Large intestine (tissue), 12 donors: ENCODE results near the gene LTA4H. TPM values are rescaled to one million over a fixed set of nuclear protein-coding genes. Genes with fewer than 3 reads are reported as not detected.
A peak's percentile ranks its signal among the peaks of the same experiment; 100 is the strongest.

Experiments
- DNase-seq, 2 donors: peaks; one replicate each; pipeline versions ENCODE4 v3.0.0 to v3.0.0-alpha.2; 2013
- H3K27ac ChIP-seq: one replicate; pipeline ENCODE4 v1.5.1; 2013; ENCODE audit warnings: low read length
- H3K27me3 ChIP-seq: 2 replicates; pipeline ENCODE4 v1.6.1; 2013; ENCODE audit warnings: low read length; ENCODE audit not compliant: control insufficient read depth, insufficient read depth
- H3K36me3 ChIP-seq: 2 replicates; pipeline ENCODE4 v1.6.1; 2013; ENCODE audit warnings: low read length; ENCODE audit not compliant: control insufficient read depth, insufficient read depth
- H3K4me1 ChIP-seq: one replicate; pipeline ENCODE4 v1.6.1; 2013; ENCODE audit warnings: low read length; ENCODE audit not compliant: control insufficient read depth, insufficient read depth
- H3K4me3 ChIP-seq: one replicate; pipeline ENCODE4 v1.5.1; 2013; ENCODE audit warnings: low read length
- H3K9me3 ChIP-seq: one replicate; pipeline ENCODE4 v1.6.1; 2013; ENCODE audit warnings: mild to moderate bottlenecking, low read depth, low read length, moderate library complexity; ENCODE audit not compliant: control insufficient read depth
- WGBS: methylation state at CpG from one replicate; pipeline ENCODE4 v1.1.5; 2013; ENCODE audit warnings: low lambda C conversion rate; ENCODE audit not compliant: insufficient coverage; 5-methylcytosine and 5-hydroxymethylcytosine counted together
- long read RNA-seq, 11 donors: transcript quantifications; one replicate each; lab custom pipeline, GENCODE V29; 2026
- polyA plus RNA-seq: library from polyadenylated mRNA; unstranded; fragments of 120-200 nt; gene quantifications from one replicate; pipeline ENCODE4 v1.2.1, GENCODE V29; 2013

Gene LTA4H
- 218 TPM for polyA plus RNA-seq
- long read RNA-seq, donor 1, transcript LTA4H-201 (19 exons, 2,139 nt): major isoform, 29 of 34 reads
- long read RNA-seq, donor 1, partial matches to known transcripts: 0 of 34 reads
- long read RNA-seq, donor 1, other reads (novel, unspliced or antisense): 5 of 34 reads
- long read RNA-seq, donor 2, transcript LTA4H-201 (19 exons, 2,139 nt): major isoform, 48 of 67 reads
- long read RNA-seq, donor 2, partial matches to known transcripts: 7 of 67 reads
- long read RNA-seq, donor 2, other reads (novel, unspliced or antisense): 11 of 67 reads
- long read RNA-seq, donor 3: 0 reads
- long read RNA-seq, donor 4, partial matches to known transcripts: 0 of 2 reads
- long read RNA-seq, donor 4, other reads (novel, unspliced or antisense): 0 of 2 reads
- long read RNA-seq, donor 5, transcript LTA4H-201 (19 exons, 2,139 nt): major isoform, 22 of 22 reads
- long read RNA-seq, donor 5, partial matches to known transcripts: 0 of 22 reads
- long read RNA-seq, donor 5, other reads (novel, unspliced or antisense): 0 of 22 reads
- long read RNA-seq, donor 6, transcript LTA4H-201 (19 exons, 2,139 nt): major isoform, 42 of 77 reads
- long read RNA-seq, donor 6, partial matches to known transcripts: 27 of 77 reads
- long read RNA-seq, donor 6, other reads (novel, unspliced or antisense): 8 of 77 reads
- long read RNA-seq, donor 7, transcript LTA4H-201 (19 exons, 2,139 nt): major isoform, 8 of 8 reads
- long read RNA-seq, donor 7, partial matches to known transcripts: 0 of 8 reads
- long read RNA-seq, donor 7, other reads (novel, unspliced or antisense): 0 of 8 reads
- long read RNA-seq, donor 8, transcript LTA4H-201 (19 exons, 2,139 nt): major isoform, 49 of 75 reads
- long read RNA-seq, donor 8, partial matches to known transcripts: 5 of 75 reads
- long read RNA-seq, donor 8, other reads (novel, unspliced or antisense): 21 of 75 reads
- long read RNA-seq, donor 9, transcript LTA4H-201 (19 exons, 2,139 nt): major isoform, 24 of 48 reads
- long read RNA-seq, donor 9, partial matches to known transcripts: 13 of 48 reads
- long read RNA-seq, donor 9, other reads (novel, unspliced or antisense): 11 of 48 reads
- long read RNA-seq, donor 10, transcript LTA4H-201 (19 exons, 2,139 nt): major isoform, 68 of 126 reads
- long read RNA-seq, donor 10, partial matches to known transcripts: 32 of 126 reads
- long read RNA-seq, donor 10, other reads (novel, unspliced or antisense): 26 of 126 reads
- long read RNA-seq, donor 11, transcript LTA4H-201 (19 exons, 2,139 nt): major isoform, 28 of 48 reads
- long read RNA-seq, donor 11, partial matches to known transcripts: 10 of 48 reads
- long read RNA-seq, donor 11, other reads (novel, unspliced or antisense): 10 of 48 reads

DNA sequence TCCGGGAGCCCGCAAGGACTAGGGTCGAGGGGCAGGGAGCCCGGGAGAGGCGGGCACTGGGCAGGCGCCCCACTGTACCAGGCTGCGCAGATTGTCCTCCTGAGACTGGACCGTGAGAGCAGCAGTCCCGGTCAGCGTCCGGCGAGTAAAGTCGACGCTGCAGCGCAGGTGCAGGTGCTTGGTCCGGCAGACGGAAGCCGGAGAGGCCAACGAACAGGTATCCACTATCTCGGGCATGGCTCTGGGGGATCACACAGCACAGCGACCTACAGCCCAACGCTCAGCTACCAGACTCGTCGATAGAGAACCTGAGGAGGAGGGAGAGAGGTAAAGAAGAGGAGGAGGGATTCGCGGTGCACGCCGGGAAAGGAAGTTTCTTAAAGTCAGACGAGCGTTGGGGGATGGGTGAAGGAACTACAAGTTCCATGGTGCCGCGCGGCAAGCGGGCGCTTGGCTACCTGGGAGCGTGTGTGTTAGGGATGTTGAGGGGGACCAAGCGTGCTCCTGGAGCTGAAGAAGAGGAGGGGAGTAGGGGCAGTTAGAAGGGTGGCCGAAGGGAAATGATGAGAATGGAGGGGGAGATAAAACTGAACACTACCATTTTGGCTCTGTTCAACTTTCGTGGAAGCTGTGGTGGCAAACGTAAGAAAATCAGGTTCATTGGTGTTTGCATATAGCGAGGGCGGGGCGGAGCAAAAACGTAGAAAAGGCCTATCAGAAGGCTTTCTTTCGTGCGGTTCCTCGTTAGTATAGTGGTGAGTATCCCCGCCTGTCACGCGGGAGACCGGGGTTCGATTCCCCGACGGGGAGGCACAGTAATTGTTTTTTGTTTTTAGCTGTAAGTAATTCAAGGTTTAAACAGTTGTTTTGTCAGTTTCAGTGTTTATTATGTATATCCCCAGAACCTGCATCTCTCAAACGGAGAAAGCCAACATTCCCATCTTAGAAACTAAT is at the start of gene LTA4H:
Gene LTA4H (minus strand): TSS at position 305 of the 954 bp plus-strand sequence. CDS start 68 bp downstream, at position 237.
- 0% methylated on average over 5 of the region's 55 CpGs for WGBS
- peaks cover 8% of the 10 kb centered on the region for H3K4me1 ChIP-seq
- H3K9me3 ChIP-seq: no peaks in the 10 kb centered on the region
- DNase-seq: peak; percentile 98 to 99
- H3K4me3 ChIP-seq: peak within 1 kb of the TSS; percentile 86
- peak within 1 kb of the TSS; percentile 87 for H3K27ac ChIP-seq
- H3K36me3 ChIP-seq: no peaks in the 10 kb centered on the region
- H3K27me3 ChIP-seq: no peaks in the 10 kb centered on the region

DNA sequence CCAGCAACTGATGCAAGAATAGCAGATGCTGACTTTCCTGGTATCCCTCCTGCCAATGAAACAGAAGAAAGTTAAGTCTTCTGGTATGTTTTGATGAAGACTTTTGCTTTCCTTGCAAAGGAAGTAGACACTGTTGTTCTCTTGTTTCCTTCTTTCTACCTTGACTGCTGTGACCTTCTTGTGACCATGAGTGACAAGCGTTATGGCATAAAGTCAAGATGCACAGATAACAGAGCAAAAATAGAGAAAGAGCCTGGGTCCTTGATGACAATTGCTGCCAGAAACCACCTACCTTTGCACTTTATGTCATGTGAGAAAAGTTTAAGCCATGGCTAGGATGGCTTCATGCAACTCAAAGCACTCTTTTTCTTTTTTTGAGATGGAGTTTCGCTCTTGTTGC is 49.2 kb upstream of the LTA4H start:
- H3K36me3 ChIP-seq: no peaks in the 10 kb centered on the region
- no peaks in the 10 kb centered on the region for H3K27me3 ChIP-seq
- H3K9me3 ChIP-seq: peaks cover 2% of the 10 kb centered on the region
- H3K4me1 ChIP-seq: no peaks in the 10 kb centered on the region
- DNase-seq: no peak
- no peak overlapping the region for H3K27ac ChIP-seq
- no peak overlapping the region for H3K4me3 ChIP-seq
- WGBS: no CpG with 5 or more reads among the region's 2 CpGs

DNA sequence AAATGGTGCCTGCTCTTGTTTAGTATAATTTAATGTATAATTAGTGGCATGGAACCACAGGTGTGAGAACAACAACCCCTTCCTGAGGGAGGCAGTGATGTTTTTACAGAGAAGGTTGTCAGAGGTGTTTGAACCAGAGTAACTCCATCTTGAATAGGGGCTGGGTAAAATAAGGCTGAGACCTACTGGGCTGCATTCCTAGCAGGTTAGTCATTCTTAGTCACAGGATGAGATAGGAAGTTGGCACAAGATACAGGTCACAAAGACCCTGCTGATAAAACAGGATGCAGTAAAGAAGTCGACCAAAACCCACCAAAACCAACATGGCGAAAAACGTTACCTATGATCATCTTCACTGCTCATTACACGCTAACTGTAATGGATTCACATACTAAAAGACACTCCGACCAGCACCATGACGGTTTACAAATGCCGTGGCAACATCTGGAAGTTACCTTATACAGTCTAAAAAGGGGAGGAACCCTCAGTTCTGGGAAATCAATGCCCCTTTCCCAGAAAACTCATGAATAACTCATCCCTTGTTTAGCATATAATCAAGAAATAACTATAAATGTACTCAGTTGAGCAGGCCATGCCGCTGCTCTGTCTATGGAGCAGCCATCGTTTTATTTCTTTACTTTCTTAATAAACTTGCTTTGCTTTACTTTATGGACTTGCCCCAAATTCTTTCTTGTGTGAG is 47.8 kb upstream of the LTA4H start:
- Histone ChIP-seq H3K4me3 (no peak overlapping the region), H3K36me3 (no peaks in the 10 kb centered on the region), H3K27ac (no peak overlapping the region), H3K9me3 (no peaks in the 10 kb centered on the region), H3K27me3 (no peaks in the 10 kb centered on the region), H3K4me1 (no peaks in the 10 kb centered on the region)
- WGBS: 92% methylated on average over 2 of the region's 9 CpGs
- DNase-seq: no peak

DNA sequence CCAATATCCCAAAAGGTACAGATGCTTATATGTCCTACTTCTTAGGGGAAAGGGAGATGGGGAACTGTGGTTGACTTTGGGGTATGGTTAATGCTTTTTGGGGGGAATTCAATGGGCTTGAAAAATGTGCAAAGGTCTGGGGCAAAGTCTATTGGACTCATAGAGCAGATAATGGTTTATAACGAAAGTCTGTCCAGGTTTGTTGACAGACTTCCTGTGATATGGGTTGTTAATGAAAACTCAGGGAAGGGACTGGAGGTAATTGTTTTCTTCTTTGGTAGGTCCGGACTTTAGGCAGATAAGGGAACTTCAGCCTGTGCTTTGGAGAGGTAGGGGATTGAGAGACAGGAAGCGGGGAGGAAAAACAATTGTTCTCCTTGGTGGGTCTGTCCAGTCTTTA is 46.2 kb upstream of the LTA4H start:
- Histone ChIP-seq H3K36me3 (no peaks in the 10 kb centered on the region), H3K4me3 (no peak overlapping the region), H3K4me1 (no peaks in the 10 kb centered on the region), H3K9me3 (no peaks in the 10 kb centered on the region), H3K27me3 (no peaks in the 10 kb centered on the region), H3K27ac (no peak overlapping the region)
- DNase-seq: no peak
- WGBS: no CpG with 5 or more reads among the region's 3 CpGs

DNA sequence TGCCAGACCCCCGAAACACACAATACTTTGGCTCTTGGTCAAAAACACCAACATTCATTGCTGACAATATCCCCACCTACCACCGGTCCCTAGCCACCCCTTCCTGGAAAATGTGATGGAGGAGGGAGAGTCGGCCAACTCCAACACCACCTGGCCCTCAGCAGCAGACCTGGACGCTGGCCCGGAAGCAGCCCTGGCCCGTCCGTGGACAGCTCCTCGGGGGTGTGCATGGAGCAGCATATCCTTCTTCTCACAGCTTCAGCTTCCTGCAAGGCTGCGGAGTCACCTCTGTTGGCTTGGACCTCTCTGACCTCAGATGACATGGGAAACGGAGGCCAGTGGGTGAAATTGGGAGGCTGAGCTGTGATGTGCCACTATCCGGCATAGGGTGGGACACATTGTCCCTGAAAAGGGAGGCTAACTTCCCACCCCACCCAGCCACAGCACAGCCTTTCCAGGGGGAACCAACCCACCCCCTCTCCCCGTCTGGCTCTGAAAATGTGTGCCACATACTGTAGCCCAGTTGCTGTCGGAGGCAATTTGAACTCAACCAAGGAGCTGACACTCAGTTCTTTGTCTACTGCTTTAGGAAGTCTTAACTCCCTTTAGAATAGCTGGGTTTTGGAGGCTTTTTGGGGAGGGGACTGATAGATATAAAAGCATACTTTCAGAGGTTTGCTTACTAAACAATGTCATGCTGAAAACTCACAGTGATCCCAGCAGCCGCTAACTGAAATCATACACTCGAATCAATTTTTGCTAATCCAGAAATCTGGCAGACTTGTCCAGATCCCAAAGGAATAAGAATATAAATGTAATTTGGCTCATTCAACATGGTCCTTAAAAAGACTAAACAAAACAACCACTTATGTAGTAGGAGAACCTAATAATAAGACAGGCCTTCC is 43.1 kb upstream of the LTA4H start:
- peak in 1 of 2 donors; percentile 31 for DNase-seq
- H3K4me1 ChIP-seq: peaks cover 1% of the 10 kb centered on the region
- H3K36me3 ChIP-seq: no peaks in the 10 kb centered on the region
- H3K27ac ChIP-seq: no peak overlapping the region
- no peaks in the 10 kb centered on the region for H3K27me3 ChIP-seq
- no peaks in the 10 kb centered on the region for H3K9me3 ChIP-seq
- no CpG with 5 or more reads among the region's 15 CpGs for WGBS
- H3K4me3 ChIP-seq: no peak overlapping the region

DNA sequence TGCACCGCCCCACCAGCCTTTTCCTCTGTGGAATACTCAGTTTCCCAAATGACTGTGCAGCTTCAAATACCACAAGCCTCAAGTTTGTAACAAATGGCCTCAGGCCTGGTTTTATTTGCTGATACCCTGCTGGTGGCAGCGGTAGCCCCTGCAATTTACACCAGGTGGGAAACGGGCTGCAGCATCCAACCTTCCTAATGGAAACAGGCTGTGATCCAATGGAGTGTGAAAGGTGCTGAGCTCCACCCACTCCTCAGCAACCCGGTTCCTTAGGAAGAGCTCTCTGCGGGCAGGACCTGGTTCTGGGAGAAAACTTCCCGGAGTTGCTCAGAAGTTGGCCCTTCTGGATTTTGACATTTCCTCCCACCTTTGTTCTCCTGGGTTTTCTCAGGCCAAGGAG is 41.7 kb upstream of the LTA4H start:
- Histone ChIP-seq H3K4me1 (peaks cover 2% of the 10 kb centered on the region), H3K4me3 (no peak overlapping the region), H3K9me3 (no peaks in the 10 kb centered on the region), H3K27ac (no peak overlapping the region), H3K27me3 (no peaks in the 10 kb centered on the region), H3K36me3 (no peaks in the 10 kb centered on the region)
- no peak for DNase-seq
- no CpG with 5 or more reads among the region's 6 CpGs for WGBS

DNA sequence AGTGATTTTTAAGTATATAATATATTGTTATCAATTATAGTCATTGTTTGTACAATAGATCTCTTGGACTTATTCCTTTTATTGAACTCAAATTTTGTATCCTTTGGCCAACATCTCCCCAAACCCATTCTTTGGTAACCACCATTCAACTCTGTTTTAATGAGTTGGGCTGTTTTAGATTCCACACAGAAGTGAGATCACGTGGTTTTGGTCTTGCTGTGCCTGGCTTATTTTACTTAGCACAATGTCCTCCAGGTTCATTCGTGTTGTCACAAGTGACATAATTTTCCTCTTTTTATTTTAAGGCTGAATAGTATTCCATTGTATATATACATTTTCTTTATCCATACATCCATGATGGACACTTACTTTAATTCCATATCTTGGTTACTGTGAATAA is 40.2 kb upstream of the LTA4H start:
- Histone ChIP-seq H3K9me3 (no peaks in the 10 kb centered on the region), H3K27me3 (no peaks in the 10 kb centered on the region), H3K4me1 (peaks cover 2% of the 10 kb centered on the region), H3K36me3 (no peaks in the 10 kb centered on the region), H3K4me3 (no peak overlapping the region), H3K27ac (no peak overlapping the region)
- DNase-seq: no peak
- WGBS: 100% methylated on average over 1 of the region's 2 CpGs
